CD4-positive, alpha-beta T cell treated with Interleukin-21 for 1 hour (primary cell): ENCODE results near the gene DRD1.
"Not testable (repeated sequence)": the region's sequence is repeated elsewhere in the genome, so short reads cannot be mapped to it uniquely, and the experiment has no call there.

Experiments used
- DNase-seq: peaks from one replicate; pipeline ENCODE4 v3.0.0-alpha.2; 2020

The DRD1 gene

DNA sequence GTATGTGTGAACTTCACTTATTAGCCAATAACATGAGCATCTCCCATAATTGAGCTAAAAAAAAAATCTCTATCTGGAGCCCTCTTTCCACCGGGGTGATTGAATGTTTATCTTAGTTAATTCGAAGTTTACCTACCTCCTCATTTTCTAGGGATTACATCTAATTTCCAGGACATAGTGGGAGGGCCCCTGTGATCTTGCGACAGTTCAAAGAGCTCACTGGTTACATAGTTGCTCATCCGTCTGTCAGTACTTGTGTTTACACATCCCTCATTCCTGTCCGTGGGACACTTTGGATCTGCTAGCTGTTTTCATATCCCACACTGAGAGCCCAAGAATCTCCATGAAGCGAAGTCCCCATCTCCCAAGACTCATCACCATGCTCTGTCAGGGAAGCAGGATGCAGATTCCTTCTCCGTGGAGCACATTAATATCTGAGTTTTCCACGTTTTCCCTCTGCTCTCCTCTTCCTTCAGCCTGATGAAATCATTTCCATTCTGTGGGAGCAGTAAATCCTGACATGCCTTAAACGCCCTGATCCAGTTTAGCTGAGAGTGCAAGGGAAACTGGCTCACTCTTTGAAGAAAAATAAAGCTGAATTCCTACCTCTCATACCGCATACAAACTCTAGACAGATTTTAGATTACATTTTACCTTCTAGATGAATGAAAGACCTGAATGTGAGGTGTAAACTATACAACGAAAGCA is 24.2 kb upstream of the DRD1 start:
- DNase-seq: no peak

GRCh38 chr5:175466700-175467318 is 22.8 kb upstream of the DRD1 start:
- no peak for DNase-seq

- DNase-seq: no peak
Measured at GRCh38 chr5:175465282-175465681, 21.3 kb upstream of the DRD1 start.

- no peak for DNase-seq
Measured at GRCh38 chr5:175464942-175465233, 20.9 kb upstream of the DRD1 start.

- peak; percentile 66 for DNase-seq
Measured at GRCh38 chr5:175464074-175464941, 20.3 kb upstream of the DRD1 start.

- DNase-seq: no peak
Measured at GRCh38 chr5:175463641-175464040, 19.7 kb upstream of the DRD1 start.

DNA sequence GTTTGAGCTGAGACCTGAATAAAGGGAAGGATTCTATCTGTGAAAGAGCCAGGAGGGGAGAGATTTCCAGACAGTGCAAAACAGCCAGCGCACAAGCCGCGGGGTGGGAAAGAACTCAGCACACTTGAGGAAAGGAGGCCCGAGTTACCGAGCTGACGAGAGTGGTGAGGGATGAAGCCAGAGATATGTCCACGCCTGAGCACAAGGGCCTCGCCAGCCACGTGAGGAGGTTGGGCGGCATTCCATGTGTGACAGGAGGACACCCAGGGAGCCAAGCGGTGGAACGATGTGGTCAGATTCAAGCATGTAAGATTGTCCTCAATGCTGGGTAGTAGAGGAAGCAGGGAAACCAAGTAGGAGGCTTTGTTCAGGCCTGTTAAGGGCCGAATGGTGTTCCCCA is 17.4 kb upstream of the DRD1 start:
- DNase-seq: no peak

DNA sequence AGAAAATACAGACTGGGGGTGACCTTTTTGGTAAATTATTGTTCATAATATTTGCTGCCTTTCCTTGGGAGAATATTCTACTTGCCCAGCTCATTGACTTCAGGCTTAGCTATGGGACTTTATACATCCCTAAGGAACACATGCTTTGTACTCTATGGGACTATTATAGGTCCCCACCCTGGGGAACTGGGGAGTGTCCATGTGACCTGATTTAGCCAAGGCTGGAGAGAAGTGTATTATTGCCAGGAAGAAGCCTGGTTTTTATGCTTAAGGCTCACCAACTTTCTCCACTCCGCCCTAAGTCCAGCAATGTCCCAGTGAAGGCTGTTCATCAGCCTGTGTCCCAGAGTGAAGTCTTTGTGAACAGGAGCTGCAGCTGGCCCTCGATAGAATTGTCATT is 16.6 kb upstream of the DRD1 start:
- DNase-seq: no peak

DNA sequence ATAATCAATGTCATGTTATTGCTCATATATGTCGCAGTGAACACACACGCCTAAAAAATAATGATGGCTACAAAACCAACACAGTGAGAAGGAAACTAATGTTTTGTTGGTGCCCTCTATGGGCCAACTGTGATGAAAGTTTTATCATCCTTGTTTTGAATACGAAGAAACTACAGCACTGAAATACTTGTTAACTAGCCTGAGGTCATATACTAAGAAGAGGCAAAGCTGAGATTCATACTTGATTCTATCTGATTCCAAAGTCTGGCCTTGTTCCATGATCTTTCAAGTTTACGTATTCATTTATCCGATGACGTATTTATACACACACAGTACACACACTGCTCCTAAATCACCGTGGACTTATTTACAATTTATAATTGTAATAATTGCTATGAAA is 16.1 kb upstream of the DRD1 start:
- no peak for DNase-seq

DNA sequence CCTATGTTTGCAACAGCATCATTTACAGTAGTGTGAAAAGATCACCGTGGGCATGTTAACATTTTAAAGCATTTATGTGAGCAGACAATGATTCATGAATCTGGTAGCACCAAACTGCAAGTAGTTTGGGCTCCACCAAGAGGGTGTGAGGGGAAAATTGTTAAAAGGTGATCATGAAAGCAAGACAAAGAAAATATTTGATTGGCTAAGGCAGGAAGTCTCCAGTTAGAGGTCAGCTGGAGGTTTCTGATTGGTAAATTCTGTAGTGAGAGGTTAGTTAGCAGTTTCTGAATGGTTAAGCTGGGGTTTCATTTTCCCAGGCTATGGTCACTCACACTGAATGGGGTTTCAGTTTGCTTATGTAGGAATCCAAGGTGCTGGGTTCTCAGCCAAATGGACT is 13.5 kb upstream of the DRD1 start:
- no peak for DNase-seq

DNA sequence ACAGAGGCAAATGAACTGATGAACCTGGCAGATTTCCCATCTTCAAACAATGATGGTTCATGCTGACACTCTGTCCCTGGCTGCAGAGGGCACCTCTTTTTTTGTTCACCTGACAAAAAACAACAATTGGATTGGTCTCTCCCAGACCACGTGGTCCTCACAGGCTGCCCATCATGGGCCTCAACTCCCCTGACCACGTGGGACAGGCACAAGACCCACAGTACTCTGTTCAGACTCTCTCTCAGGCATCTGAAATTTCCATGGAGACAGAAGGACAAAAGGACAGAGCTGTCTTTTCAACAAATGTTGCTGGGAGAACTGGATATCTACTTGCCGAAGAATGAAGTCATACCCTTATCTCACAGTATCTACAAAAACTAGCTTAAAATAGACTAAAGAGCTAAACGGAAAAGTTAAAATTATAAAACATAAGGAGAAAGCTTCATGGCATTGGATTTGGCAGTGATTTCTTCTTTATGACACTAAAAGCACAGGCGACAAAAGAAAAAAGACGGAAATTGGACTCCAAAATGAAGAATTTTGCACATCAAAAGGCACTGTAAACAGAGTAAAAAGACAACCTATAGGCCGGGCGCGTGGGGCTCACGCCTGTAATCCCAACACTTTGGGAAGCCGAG is 12.2 kb upstream of the DRD1 start:
- no peak for DNase-seq

- DNase-seq: not testable (repeated sequence)
Measured at GRCh38 chr5:175454338-175454737, 10.4 kb upstream of the DRD1 start.

DNA sequence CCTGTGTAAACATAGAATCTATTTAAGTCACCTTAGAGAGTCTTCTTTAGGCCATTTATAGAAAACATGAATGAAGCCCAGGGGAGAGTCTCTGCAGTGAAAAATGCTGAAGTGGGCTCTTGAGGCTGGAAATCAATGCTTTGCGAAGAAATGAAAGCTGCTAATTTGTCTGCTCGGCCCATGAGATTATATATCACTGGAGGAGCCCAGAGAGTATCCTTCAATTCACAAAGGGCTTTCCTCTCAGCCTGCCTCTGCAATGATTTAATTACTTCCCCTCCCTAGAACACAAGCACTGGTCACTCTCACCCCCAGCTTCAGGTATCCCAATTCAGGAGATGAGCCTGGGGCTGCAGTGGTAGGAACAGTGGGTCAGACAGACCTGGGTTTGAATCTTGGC is 8.2 kb upstream of the DRD1 start:
- no peak for DNase-seq

DNA sequence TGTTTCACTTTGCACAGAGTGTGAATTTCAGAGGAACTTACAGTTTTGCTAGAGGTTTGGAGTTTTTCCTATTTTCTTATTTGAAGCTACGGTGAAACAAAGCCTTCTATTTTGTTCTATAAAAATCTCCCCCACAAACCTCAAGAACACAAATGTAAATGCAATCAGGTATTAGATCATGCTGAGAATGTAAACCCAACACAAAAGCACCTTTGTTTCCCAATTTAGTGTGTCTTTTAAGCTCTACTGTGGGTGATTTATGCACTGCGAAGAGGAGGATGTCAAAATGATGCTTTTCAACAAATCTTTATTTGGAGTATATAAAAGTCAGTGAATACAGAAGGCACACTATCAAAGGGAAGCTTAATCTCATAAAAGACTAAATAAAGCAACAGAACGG is 4.3 kb upstream of the DRD1 start:
- no peak for DNase-seq

- DNase-seq: no peak
Measured at GRCh38 chr5:175447571-175447970, 3.6 kb upstream of the DRD1 start.

- not testable (repeated sequence) for DNase-seq
Measured at GRCh38 chr5:175446378-175446777, 2.4 kb upstream of the DRD1 start.

DNA sequence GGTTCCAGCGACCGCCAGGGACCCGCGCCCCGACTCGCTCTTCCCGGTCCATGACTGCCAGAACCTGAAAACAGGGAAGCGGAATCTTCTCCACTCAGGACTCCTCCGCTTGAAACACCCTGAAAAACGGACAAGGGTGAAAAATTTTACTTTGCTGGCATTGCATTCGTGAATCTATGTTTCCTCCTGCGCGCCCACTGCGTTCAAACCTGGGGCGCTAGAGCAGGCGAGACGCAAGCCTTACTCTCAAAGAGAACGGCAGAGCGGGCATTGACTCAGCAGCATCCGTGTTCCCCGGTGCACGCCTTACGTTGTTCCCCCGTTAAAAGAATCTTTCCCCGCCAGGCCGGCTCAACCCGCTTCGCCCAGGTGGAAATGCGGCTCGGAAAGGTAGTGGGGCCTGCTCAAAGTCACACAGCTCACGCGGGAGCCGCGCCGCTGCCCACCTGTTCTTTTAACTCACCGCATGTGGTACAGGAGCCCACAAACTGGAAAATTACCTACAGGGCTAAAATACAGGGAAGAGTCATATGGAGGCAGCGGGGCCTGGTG is 999 bp upstream of the DRD1 start:
- no peak for DNase-seq

DNA sequence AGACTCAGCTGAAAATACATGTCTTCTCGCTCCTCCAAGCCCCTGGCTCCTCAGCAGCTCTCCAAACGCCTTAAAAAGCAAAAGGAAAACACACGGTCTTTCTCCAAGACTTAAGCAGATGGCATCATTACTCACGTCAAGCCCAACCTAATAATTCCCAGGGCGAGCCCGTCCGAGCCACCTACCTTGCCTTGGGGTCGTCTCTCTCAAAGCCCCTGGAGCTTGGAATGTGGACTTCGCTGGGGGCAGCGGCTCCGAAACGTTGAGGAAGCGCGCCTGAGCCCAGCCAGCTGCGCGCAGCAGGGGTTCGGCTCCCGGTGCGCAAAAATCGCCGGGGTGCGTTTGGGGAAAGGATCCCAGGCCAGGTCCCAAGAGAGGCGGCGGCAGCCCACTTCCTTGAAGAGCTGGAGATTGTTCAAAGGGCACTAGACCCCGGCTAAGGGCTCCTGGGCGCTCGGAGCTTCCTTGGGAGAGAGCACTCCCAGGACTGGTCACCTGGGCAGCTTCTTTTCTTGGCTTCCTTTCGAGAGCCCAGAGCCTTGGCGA is 395 bp downstream of the DRD1 start:
- no peak for DNase-seq

DNA sequence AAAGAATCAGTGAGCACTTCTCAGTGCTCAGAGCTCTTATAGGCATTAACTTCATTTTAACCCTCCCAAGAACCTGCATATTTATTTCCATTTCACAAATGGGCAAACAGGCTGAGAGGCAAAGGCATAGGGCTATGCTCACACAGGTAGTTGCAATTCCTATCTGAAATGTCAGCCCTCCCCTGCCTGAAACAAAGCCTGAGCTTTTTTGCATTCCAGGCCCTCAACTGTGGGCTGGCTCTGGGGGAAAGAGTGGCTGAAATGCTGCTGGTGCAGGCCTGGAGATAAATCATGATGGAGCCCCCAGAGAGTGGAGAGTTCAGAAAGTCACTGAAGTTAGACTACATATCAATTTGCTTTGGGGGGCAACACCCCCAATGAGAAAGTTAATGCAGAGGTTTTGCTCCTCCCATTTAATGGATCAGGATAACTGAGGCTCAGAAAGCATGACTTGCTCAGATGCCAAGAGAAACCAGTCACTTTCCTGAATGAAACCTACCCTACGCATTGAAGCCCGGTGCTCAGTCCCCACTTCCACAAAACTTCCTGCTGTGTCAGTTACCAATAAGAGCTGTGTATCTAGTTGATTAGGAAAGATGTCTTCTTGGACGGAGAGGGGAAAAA is 5.6 kb downstream of the DRD1 start:
- no peak for DNase-seq

DNA sequence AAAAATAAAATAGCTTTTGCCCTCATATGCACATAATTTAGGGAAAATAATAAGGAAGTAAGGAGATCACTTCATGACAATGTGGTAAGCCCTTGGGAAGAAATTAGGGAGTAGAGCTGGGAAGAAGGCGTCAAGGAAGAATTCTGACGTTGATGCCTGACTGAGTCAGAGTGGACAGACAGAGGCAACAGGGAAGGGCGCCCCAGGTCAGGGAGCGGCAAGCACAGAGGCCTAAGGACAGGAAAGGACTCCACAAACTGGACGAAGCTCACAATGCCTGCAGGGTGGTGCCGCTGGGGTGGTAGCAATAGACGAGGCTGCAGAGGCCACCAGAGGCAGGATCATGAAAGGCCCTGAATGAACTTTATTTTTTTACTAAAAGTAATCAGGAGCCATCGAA is 7.6 kb downstream of the DRD1 start:
- no peak for DNase-seq

- no peak for DNase-seq
Measured at GRCh38 chr5:175434800-175435199, 9.2 kb downstream of the DRD1 start.

DNA sequence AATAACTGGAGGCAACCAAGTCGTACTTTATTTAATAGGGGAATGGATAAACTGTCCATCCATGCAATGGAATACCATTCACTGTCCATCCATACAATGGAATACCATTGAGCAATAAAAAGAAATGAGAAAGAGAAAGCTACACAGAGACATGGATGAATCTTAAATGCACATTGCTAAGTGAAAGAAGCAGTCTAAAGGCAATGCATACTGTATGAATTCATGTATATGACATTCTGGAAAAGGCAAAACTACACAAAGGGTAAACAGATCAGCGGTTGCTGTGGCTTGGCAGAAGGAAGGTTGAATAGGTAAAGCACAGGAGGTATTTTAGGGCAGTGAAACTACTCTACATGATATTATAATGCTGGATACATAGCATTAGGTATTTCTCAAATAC is 16.2 kb downstream of the DRD1 start:
- DNase-seq: no peak

- not testable (repeated sequence) for DNase-seq
Measured at GRCh38 chr5:175424594-175424993, 19.4 kb downstream of the DRD1 start.
